Large intestine (tissue), 3 donors: Measurements from ENCODE around the gene TCP11. TPM values are rescaled to one million over a fixed set of nuclear protein-coding genes. Genes with fewer than 3 reads are reported as not detected.

Source experiments
- DNase-seq, 2 donors: peaks; one replicate each; pipeline versions ENCODE4 v3.0.0 to v3.0.0-alpha.2; 2013
- H3K27ac ChIP-seq: one replicate; pipeline ENCODE4 v1.5.1; 2013; ENCODE audit warnings: low read length
- H3K27me3 ChIP-seq: 2 replicates; pipeline ENCODE4 v1.6.1; 2013; ENCODE audit warnings: low read length; ENCODE audit not compliant: control insufficient read depth, insufficient read depth
- H3K36me3 ChIP-seq: 2 replicates; pipeline ENCODE4 v1.6.1; 2013; ENCODE audit warnings: low read length; ENCODE audit not compliant: control insufficient read depth, insufficient read depth
- H3K4me1 ChIP-seq: one replicate; pipeline ENCODE4 v1.6.1; 2013; ENCODE audit warnings: low read length; ENCODE audit not compliant: control insufficient read depth, insufficient read depth
- H3K4me3 ChIP-seq: one replicate; pipeline ENCODE4 v1.5.1; 2013; ENCODE audit warnings: low read length
- H3K9me3 ChIP-seq: one replicate; pipeline ENCODE4 v1.6.1; 2013; ENCODE audit warnings: mild to moderate bottlenecking, low read depth, low read length, moderate library complexity; ENCODE audit not compliant: control insufficient read depth
- WGBS: methylation state at CpG from one replicate; pipeline ENCODE4 v1.1.5; 2013; ENCODE audit warnings: low lambda C conversion rate; ENCODE audit not compliant: insufficient coverage; 5-methylcytosine and 5-hydroxymethylcytosine counted together
- polyA plus RNA-seq: library from polyadenylated mRNA; unstranded; fragments of 120-200 nt; gene quantifications from one replicate; pipeline ENCODE4 v1.2.1, GENCODE V29; 2013

The TCP11 gene
- polyA plus RNA-seq, 1 donor: 0.09 TPM

DNA sequence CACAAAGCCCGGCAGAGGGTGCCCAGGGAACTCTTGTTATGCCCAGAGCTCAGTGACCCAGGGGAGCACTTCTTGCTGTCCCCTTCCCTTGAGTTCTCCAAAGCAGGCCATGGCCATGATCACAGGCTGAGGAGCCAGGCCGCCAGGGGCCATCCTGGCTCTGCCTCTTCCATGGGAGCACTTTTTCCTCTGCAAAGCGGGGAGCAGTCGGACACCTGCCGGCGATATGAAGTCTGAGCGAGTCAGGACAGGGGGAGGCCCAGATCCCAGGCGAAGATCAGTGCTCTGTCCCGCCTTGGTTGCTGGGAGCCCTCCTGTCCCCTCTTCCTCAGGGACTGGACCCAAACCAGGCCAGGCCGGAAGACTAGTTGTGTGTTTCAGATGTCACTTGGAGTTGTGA is 67.9 kb downstream of the TCP11 start:
- H3K27me3 ChIP-seq: no peaks in the 10 kb centered on the region
- no peaks in the 10 kb centered on the region for H3K9me3 ChIP-seq
- no CpG with 5 or more reads among the region's 10 CpGs for WGBS
- peaks cover 56% of the 10 kb centered on the region for H3K36me3 ChIP-seq
- no peak for DNase-seq
- H3K4me3 ChIP-seq: no peak overlapping the region
- H3K4me1 ChIP-seq: no peaks in the 10 kb centered on the region
- H3K27ac ChIP-seq: no peak overlapping the region

GRCh38 chr6:35072698-35073055 is 68.5 kb downstream of the TCP11 start:
- DNase-seq: no peak
- WGBS: no CpG with 5 or more reads among the region's 9 CpGs
- H3K36me3 ChIP-seq: peaks cover 52% of the 10 kb centered on the region

DNA sequence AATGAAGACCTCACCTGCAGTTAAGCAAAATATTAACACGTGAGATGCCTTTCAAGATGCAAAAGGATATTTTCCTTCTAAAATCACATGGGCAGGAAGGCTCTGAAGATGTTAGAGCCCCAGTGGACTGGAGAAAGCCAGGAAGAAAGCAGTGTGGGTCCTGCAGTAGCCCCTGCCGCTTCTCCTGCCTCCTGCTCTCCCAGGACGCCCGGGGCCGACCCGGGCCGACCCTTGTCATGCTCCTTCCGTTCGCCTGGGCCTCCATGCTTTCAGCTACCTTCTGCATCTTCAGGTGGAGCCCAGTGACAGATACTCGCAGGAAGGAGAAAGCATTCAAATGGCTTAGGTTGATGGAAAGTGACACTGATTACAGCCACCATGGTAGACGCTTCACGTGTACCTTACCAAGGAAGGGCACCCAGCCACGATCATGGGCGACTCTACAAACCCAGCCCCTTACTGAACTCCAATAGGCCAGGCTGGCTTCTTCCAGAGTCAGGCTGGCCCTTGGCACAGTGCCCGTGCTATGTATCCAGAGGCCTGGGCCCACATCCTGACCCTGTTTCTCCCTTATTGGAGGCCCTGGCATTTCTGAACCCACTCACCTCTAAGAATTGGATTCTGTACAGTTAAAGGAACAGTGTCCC is 69.0 kb downstream of the TCP11 start:
- Histone ChIP-seq H3K27ac (no peak overlapping the region), H3K9me3 (no peaks in the 10 kb centered on the region), H3K36me3 (peaks cover 50% of the 10 kb centered on the region), H3K4me3 (no peak overlapping the region), H3K27me3 (no peaks in the 10 kb centered on the region), H3K4me1 (no peaks in the 10 kb centered on the region)
- WGBS: 0% methylated on average over 1 of the region's 15 CpGs
- no peak for DNase-seq

More at GRCh38 chr6:35072698-35073055, 68.5 kb downstream of the TCP11 start:
- no peak overlapping the region for H3K27ac ChIP-seq
- H3K4me3 ChIP-seq: no peak overlapping the region
- H3K27me3 ChIP-seq: no peaks in the 10 kb centered on the region
- H3K4me1 ChIP-seq: no peaks in the 10 kb centered on the region
- no peaks in the 10 kb centered on the region for H3K9me3 ChIP-seq

GRCh38 chr6:35071347-35071994 is 69.7 kb downstream of the TCP11 start:
- Histone ChIP-seq H3K27ac (no peak overlapping the region), H3K9me3 (no peaks in the 10 kb centered on the region), H3K36me3 (peaks cover 53% of the 10 kb centered on the region), H3K4me1 (no peaks in the 10 kb centered on the region), H3K27me3 (no peaks in the 10 kb centered on the region), H3K4me3 (no peak overlapping the region)
- WGBS: no CpG with 5 or more reads among the region's 12 CpGs
- no peak for DNase-seq

DNA sequence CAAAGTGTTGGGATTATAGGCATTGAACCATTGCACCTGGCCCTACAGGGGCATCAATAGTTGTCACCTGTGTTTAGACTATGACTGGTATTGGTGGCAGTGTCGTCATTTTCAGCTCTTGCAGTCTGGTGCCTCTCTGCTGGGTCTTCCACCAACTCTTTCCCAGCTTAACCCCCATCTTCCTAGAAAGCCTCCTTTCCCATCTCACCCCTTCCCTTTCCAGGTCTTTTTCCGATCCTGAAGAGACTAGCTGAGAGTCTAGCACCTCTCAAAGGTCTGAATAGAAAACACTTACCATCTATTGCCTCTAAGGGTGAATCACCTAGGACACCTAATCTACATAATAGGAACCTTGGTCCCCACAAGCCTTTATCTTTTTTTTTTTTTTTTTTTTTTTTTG is 71.0 kb downstream of the TCP11 start:
- H3K4me1 ChIP-seq: no peaks in the 10 kb centered on the region
- peaks cover 61% of the 10 kb centered on the region for H3K36me3 ChIP-seq
- WGBS: no CpG with 5 or more reads among the region's 2 CpGs
- H3K9me3 ChIP-seq: no peaks in the 10 kb centered on the region
- no peaks in the 10 kb centered on the region for H3K27me3 ChIP-seq
- H3K4me3 ChIP-seq: no peak overlapping the region
- no peak for DNase-seq
- H3K27ac ChIP-seq: no peak overlapping the region

- H3K4me3 ChIP-seq: no peak overlapping the region
- no peaks in the 10 kb centered on the region for H3K9me3 ChIP-seq
- DNase-seq: no peak
- no peak overlapping the region for H3K27ac ChIP-seq
- H3K4me1 ChIP-seq: no peaks in the 10 kb centered on the region
- peaks cover 63% of the 10 kb centered on the region for H3K36me3 ChIP-seq
- WGBS: no CpG with 5 or more reads among the region's 2 CpGs
- H3K27me3 ChIP-seq: no peaks in the 10 kb centered on the region
Observed at GRCh38 chr6:35069262-35069661, 71.9 kb downstream of the TCP11 start.

DNA sequence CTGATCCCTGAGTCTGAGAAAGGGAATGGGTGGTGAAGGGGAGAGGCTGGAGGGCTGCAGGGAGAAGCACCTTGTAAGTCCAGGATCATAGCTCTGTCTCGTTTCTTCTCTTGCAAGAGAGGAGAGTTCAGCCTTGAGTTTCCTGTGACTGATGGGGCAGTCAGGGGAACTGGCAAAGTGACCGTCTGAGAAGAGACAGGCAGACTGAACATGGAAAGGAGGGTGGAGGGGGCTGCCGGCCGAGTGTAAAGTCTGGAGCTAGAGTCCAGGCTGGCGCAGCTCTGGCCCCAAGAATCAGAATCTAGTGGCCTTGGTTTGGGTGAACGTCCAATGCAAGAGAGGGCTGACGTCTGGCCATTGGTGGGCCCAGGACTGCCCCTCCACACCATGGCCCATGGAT is 72.5 kb downstream of the TCP11 start:
- Histone ChIP-seq H3K9me3 (no peaks in the 10 kb centered on the region), H3K4me3 (no peak overlapping the region), H3K27ac (no peak overlapping the region), H3K27me3 (no peaks in the 10 kb centered on the region), H3K4me1 (no peaks in the 10 kb centered on the region), H3K36me3 (peaks cover 62% of the 10 kb centered on the region)
- DNase-seq: no peak
- WGBS: no CpG with 5 or more reads among the region's 7 CpGs

GRCh38 chr6:35068206-35068605 is 72.9 kb downstream of the TCP11 start:
- Histone ChIP-seq H3K4me1 (no peaks in the 10 kb centered on the region), H3K36me3 (peaks cover 60% of the 10 kb centered on the region), H3K4me3 (no peak overlapping the region), H3K27me3 (no peaks in the 10 kb centered on the region), H3K27ac (no peak overlapping the region), H3K9me3 (no peaks in the 10 kb centered on the region)
- WGBS: no CpG with 5 or more reads among the region's 9 CpGs
- DNase-seq: no peak

Other genes starting within 250 kb of the TCP11 start
- 3.3 TPM for gene SCUBE3, start 72.6 kb upstream of the TCP11 start, polyA plus RNA-seq
- 35.7 TPM for gene ZNF76, start 118.4 kb upstream of the TCP11 start, polyA plus RNA-seq
- 13.2 TPM for gene DEF6, start 156.5 kb upstream of the TCP11 start, polyA plus RNA-seq
- 26.3 TPM for gene PPARD, start 201.2 kb upstream of the TCP11 start, polyA plus RNA-seq